DOHH2 (cell line): Measurements from ENCODE around the gene COPS8.

Experiments
- H3F3A ChIP-seq: fragments of 200-600 bp; sonication (generic), shearing (Covaris generic); 2 replicates; pipeline ENCODE4 v1.6.0; 2016; ENCODE audit warnings: antibody characterized with exemption, mild to moderate bottlenecking; ENCODE audit not compliant: control insufficient read depth, insufficient read depth
- H3K27ac ChIP-seq: fragments of 200-600 bp; sonication (generic); 2 replicates; pipeline ENCODE4 v1.5.1; 2014; ENCODE audit warnings: low read depth, mild to moderate bottlenecking, low read length, moderate library complexity
- H3K27me3 ChIP-seq: fragments of 200-600 bp; sonication (generic); 2 replicates; pipeline ENCODE4 v1.6.1; 2014; ENCODE audit warnings: mild to moderate bottlenecking, low read length, mixed read lengths; ENCODE audit not compliant: control insufficient read depth
- H3K36me3 ChIP-seq: fragments of 200-600 bp; sonication (generic); 2 replicates; pipeline ENCODE4 v1.6.1; 2014; ENCODE audit warnings: mild to moderate bottlenecking, low read length, moderate library complexity, mixed read lengths; ENCODE audit not compliant: control insufficient read depth
- H3K4me1 ChIP-seq: fragments of 200-600 bp; sonication (generic); 2 replicates; pipeline ENCODE4 v1.6.1; 2014; ENCODE audit warnings: mild to moderate bottlenecking, low read length, mixed read lengths; ENCODE audit not compliant: control insufficient read depth
- H3K4me2 ChIP-seq: fragments of 200-600 bp; sonication (generic); 2 replicates; pipeline ENCODE4 v1.6.0; 2014; ENCODE audit warnings: mild to moderate bottlenecking, low read length, moderate library complexity
- H3K4me3 ChIP-seq: fragments of 200-600 bp; sonication (generic); 2 replicates; pipeline ENCODE4 v1.5.1; 2014; ENCODE audit warnings: mild to moderate bottlenecking, low read length, mixed read lengths
- H3K79me2 ChIP-seq: fragments of 200-600 bp; sonication (generic); 2 replicates; pipeline ENCODE4 v1.6.1; 2014; ENCODE audit warnings: mild to moderate bottlenecking, low read length, mixed read lengths; ENCODE audit not compliant: control insufficient read depth
- H3K9me2 ChIP-seq: fragments of 200-600 bp; sonication (generic); replicated peaks from 2 replicates; pipeline ENCODE4 v1.6.1; 2014; ENCODE audit warnings: mild to moderate bottlenecking, low read length, mixed read lengths; ENCODE audit not compliant: control insufficient read depth
- H3K9me3 ChIP-seq: fragments of 200-600 bp; sonication (generic); 2 replicates; pipeline ENCODE4 v1.6.1; 2014; ENCODE audit warnings: antibody characterized with exemption, low read length, mixed read lengths; ENCODE audit not compliant: control insufficient read depth, insufficient read depth
- H4K20me1 ChIP-seq: fragments of 200-600 bp; sonication (generic); 2 replicates; pipeline ENCODE4 v1.6.0; 2014; ENCODE audit warnings: low read depth, mild to moderate bottlenecking, antibody characterized with exemption, low read length, moderate library complexity; ENCODE audit not compliant: control insufficient read depth, insufficient read depth
- EZH2phosphoT487 ChIP-seq: fragments of 200-600 bp; sonication (generic); IDR thresholded peaks from 2 replicates; pipeline ENCODE4 v1.6.1; 2017; ENCODE audit warnings: borderline replicate concordance, mild to moderate bottlenecking, antibody characterized with exemption, low read length, moderate library complexity, mixed read lengths
- TF ChIP-seq, protein P1 (sequence below): fragments of 200-600 bp; sonication (generic); IDR thresholded peaks from one replicate; pipeline ENCODE4 v1.5.1; 2014; ENCODE audit warnings: antibody characterized with exemption, mild to moderate bottlenecking, low read depth, low read length; ENCODE audit not compliant: poor library complexity, severe bottlenecking

Gene COPS8

DNA sequence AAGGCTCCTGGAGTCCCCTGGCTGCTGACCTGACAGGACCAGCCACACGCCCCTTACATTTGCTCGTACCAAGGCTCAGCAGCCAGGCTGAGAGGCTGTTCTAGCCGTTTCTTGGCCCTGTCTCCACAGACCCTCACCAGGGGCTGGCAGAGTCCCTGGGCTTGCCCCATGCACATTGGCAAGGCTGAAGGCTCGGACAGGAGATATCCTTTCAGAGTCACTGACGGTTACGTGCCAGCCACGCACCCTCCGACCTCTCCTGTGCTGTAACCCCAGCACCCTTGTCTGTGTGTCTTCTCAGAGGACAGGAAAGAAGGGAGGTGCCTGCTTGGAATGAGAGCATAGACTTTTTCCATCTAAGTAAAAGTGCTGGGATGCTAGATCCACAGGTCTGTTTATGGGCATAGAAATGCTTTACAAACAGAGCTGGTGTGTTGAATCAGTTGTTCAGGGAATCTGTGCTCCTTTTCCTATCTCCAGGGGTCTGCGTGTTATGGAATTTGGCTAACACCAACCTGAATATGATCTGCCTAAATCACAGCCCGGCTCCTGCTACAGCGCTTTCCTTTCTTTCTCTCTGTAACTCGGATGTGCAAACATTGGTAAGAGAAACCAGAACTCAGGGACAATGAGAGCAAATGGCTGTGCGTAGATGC lies 41.0 kb downstream of the COPS8 start:
- no peak for TF ChIP-seq EZH2phosphoT487
- TF ChIP-seq, protein P1, sequence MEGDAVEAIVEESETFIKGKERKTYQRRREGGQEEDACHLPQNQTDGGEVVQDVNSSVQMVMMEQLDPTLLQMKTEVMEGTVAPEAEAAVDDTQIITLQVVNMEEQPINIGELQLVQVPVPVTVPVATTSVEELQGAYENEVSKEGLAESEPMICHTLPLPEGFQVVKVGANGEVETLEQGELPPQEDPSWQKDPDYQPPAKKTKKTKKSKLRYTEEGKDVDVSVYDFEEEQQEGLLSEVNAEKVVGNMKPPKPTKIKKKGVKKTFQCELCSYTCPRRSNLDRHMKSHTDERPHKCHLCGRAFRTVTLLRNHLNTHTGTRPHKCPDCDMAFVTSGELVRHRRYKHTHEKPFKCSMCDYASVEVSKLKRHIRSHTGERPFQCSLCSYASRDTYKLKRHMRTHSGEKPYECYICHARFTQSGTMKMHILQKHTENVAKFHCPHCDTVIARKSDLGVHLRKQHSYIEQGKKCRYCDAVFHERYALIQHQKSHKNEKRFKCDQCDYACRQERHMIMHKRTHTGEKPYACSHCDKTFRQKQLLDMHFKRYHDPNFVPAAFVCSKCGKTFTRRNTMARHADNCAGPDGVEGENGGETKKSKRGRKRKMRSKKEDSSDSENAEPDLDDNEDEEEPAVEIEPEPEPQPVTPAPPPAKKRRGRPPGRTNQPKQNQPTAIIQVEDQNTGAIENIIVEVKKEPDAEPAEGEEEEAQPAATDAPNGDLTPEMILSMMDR, result no peak
- H3K4me2 ChIP-seq, result no peak overlapping the region

DNA sequence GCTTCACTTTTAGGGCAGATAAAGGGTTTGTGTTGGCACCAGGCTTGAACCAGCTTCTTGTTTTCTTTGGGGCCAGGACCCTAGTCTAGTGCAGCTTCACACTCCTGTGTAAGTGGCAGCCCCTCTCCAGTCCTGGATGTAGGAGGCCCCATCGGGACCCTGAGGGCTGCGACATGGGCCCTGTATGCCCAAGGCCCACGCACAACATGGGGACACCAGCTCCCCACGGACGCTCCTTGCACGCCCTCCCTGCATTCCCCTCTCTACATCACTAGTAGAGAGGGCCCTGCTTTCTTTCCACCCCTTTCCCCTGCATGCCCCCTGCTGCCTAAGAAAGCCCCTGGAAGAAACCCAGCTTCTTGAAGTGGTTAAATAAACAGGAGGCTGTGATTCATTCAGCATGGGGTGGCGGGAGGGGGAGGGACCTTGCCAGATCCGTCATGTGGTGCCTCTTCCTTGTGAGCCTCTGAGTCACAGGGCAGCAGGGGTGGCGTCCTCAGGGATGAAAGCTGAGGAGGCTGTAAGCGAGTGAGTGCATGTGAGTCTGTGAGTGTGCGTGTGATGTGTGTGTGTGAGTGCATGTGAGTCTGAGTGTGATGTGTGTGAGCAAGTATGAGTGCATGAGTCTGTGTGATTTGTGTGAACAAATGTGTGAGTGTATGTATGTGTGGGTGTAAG lies 42.5 kb downstream of the COPS8 start:
- Histone ChIP-seq H3K9me3 (peaks cover 27% of the 10 kb centered on the region), H3K4me3 (no peak overlapping the region), H3K27ac (no peak overlapping the region), H3F3A (no peaks in the 10 kb centered on the region), H4K20me1 (no peaks in the 10 kb centered on the region), H3K79me2 (no peaks in the 10 kb centered on the region), H3K9me2 (no peaks in the 10 kb centered on the region), H3K4me2 (no peak overlapping the region), H3K36me3 (no peaks in the 10 kb centered on the region), H3K4me1 (no peaks in the 10 kb centered on the region), H3K27me3 (no peaks in the 10 kb centered on the region)
- TF ChIP-seq, protein P1, result no peak
- no peak for TF ChIP-seq EZH2phosphoT487

More for the DNA sequence above, 41.0 kb downstream of the COPS8 start:
- no peaks in the 10 kb centered on the region for H3F3A ChIP-seq
- H3K27me3 ChIP-seq, result no peaks in the 10 kb centered on the region
- no peaks in the 10 kb centered on the region for H3K79me2 ChIP-seq
- H3K9me2 ChIP-seq, result no peaks in the 10 kb centered on the region
- no peak overlapping the region for H3K4me3 ChIP-seq
- H3K4me1 ChIP-seq, result no peaks in the 10 kb centered on the region
- H3K27ac ChIP-seq, result no peak overlapping the region
- H4K20me1 ChIP-seq, result no peaks in the 10 kb centered on the region
- peaks cover 27% of the 10 kb centered on the region for H3K9me3 ChIP-seq
- H3K36me3 ChIP-seq, result no peaks in the 10 kb centered on the region

DNA sequence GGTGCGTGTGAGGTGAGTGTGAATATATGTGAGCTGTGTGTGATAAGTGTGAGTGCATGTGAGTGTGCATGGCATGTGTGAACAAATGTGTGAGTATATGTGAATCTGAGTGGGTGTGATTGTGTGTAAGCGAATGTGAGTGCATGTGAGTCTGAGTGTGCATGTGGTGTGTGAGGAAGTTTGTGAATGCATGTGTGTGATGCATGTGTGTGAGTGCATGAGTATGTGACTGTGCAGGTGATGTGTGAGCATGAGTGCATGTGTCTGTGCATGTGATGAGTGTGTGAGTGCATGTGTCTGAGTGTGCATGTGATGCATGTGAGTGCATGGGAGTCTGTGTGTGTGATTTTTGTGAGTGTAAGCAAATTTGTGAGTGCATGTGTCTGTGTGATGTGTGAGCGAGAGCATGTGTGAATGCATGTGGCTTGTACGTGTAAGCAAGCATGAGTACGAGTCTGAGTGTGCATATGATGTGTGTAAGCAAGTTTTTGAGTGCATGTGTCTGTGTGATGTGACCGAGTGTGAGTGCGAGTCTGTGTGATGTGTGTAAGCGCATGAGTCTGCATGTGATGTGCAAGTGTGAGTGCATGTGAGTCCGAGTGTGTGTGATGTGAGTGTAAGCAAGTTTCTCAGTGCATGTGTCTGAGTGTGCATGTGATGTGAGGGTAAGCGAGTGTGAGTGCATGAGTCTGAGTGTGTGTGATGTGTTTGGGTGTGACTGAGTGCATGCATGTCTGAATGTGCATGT lies 43.3 kb downstream of the COPS8 start:
- Histone ChIP-seq H3F3A (no peaks in the 10 kb centered on the region), H3K4me3 (no peak overlapping the region), H3K9me3 (peaks cover 27% of the 10 kb centered on the region), H3K9me2 (no peaks in the 10 kb centered on the region), H3K4me1 (no peaks in the 10 kb centered on the region), H3K27ac (no peak overlapping the region), H3K36me3 (no peaks in the 10 kb centered on the region), H4K20me1 (no peaks in the 10 kb centered on the region), H3K4me2 (no peak overlapping the region), H3K79me2 (no peaks in the 10 kb centered on the region), H3K27me3 (no peaks in the 10 kb centered on the region)
- TF ChIP-seq, protein P1, result no peak
- TF ChIP-seq EZH2phosphoT487, result no peak
